H1 (cell line): ENCODE results near the gene CDH2. TPM values are rescaled to one million over a fixed set of nuclear protein-coding genes. Genes with fewer than 3 reads are reported as not detected.

ENCODE experiments used
- ASH2L ChIP-seq: fragments of 200-600, 300-600 bp; sonication (generic); IDR thresholded peaks from one replicate; pipeline ENCODE4 v1.7.1; 2017; ENCODE audit warnings: low read length
- BACH1 ChIP-seq: IDR thresholded peaks from 2 replicates; pipeline ENCODE4 v1.6.1; 2012; ENCODE audit warnings: low read length, improper control_type of control experiment
- CHD1 ChIP-seq: IDR thresholded peaks from 2 replicates; pipeline ENCODE4 v1.6.1; 2012; ENCODE audit warnings: low read depth, low read length, improper control_type of control experiment
- CREB1 ChIP-seq: IDR thresholded peaks from 2 replicates; pipeline ENCODE4 v1.6.1; 2012; ENCODE audit warnings: inconsistent platforms
- HDAC2 ChIP-seq, 2 experiments: fragments of 300-600 bp in 1 of 2; sonication (generic) in 1 of 2; IDR thresholded peaks; 2 replicates each; pipeline ENCODE4 v1.6.1; 2011 to 2012; ENCODE audit warnings: low read depth in 2 of 2, low read length in 2 of 2, mild to moderate bottlenecking in 2 of 2, moderate library complexity in 2 of 2, borderline replicate concordance in 1 of 2, inconsistent platforms in 1 of 2
- RBBP5 ChIP-seq: IDR thresholded peaks from 2 replicates; pipeline ENCODE4 v1.7.1; 2012; ENCODE audit warnings: low read depth, mild to moderate bottlenecking, inconsistent platforms, low read length, moderate library complexity, borderline replicate concordance
- TEAD4 ChIP-seq: IDR thresholded peaks from 2 replicates; pipeline ENCODE4 v1.6.1; 2012; ENCODE audit warnings: low read depth, low read length, inconsistent platforms, mixed read lengths
- polyA plus RNA-seq, 7 experiments: library from polyadenylated mRNA; depleted of rRNA in 3 of 7; stranded (reverse) in 5 of 7; unstranded in 2 of 7; fragments of >200 nt in 5 of 7; fragments of 200-250 nt in 2 of 7; gene quantifications; 1 replicate in 5 of 7; 2 replicates in 1 of 7; 4 replicates in 1 of 7; pipeline versions ENCODE4 v1.2.1 to v1.2.3, GENCODE V29; 2011 to 2013; ENCODE audit warnings: missing spikeins in 2 of 7, mixed read lengths in 2 of 7
- total RNA-seq: library from RNA; stranded (reverse); fragmentation: NEBNext Ultra II Directional; extraction: Animal tissue kit (Norgen Biotek cat#: 25700); gene quantifications from 2 replicates; pipeline ENCODE4 v1.2.1, GENCODE V29; 2021

Gene CDH2
- total and polyA plus RNA-seq, 2 of the 8 experiments (the other 6 are each of a cell fraction or from before 2014, with no cell fraction given): 15.0 to 56.5 TPM

- TF ChIP-seq TEAD4 (no peak), RBBP5 (no peak), ASH2L (no peak), CREB1 (no peak), HDAC2 (IDR thresholded peaks at IDR 0.05; ENCODE audit: borderline replicate concordance in 1 of 2, low read depth in 2 of 2, low read length in 2 of 2) (no peak), BACH1 (no peak), CHD1 (no peak)
Measured at GRCh38 chr18:28071199-28071598, 105.7 kb downstream of the CDH2 start (continued).
